T1000 (cell line): ENCODE data around the gene SCLY.

Experiments used
- DNase-seq: peaks from one replicate; lab custom pipeline; 2025; ENCODE audit warnings: mixed read lengths; lab: John Stamatoyannopoulos, UW

Gene SCLY

GRCh38 chr2:238097988-238098871, 37.4 kb downstream of the SCLY start:
- DNase-seq, result peak; percentile 17

GRCh38 chr2:238098901-238099713, 38.3 kb downstream of the SCLY start:
- DNase-seq, result no peak

- DNase-seq, result no peak
These were observed 38.9 kb downstream of the SCLY start for GRCh38 chr2:238099714-238100048.

GRCh38 chr2:238100049-238100820, 39.4 kb downstream of the SCLY start, which contains the start of gene ESPNL:
Gene ESPNL, plus strand, starts transcription at chr2:238100340. Its CDS starts 80 bp downstream, at chr2:238100420.
- no peak for DNase-seq

- DNase-seq, result no peak
These were observed 40.3 kb downstream of the SCLY start for GRCh38 chr2:238100821-238101771.

GRCh38 chr2:238101891-238102841, 41.4 kb downstream of the SCLY start:
- no peak for DNase-seq

GRCh38 chr2:238102865-238103264, 42.1 kb downstream of the SCLY start:
- no peak for DNase-seq

- DNase-seq, result no peak
These were observed 42.8 kb downstream of the SCLY start for GRCh38 chr2:238103465-238104225.

GRCh38 chr2:238104226-238104690, 43.5 kb downstream of the SCLY start:
- DNase-seq, result no peak

GRCh38 chr2:238104691-238105371, 44.0 kb downstream of the SCLY start:
- DNase-seq, result no peak

GRCh38 chr2:238105506-238106338, 44.9 kb downstream of the SCLY start:
- no peak for DNase-seq

GRCh38 chr2:238106339-238106697, 45.5 kb downstream of the SCLY start:
- no peak for DNase-seq

- DNase-seq, result no peak
These were observed 46.1 kb downstream of the SCLY start for GRCh38 chr2:238106698-238107524.

GRCh38 chr2:238107525-238108422, 47.0 kb downstream of the SCLY start:
- DNase-seq, result no peak

GRCh38 chr2:238108423-238109183, 47.8 kb downstream of the SCLY start:
- DNase-seq, result no peak
